Transverse colon (tissue), 4 donors: ENCODE data around the gene ECSIT. TPM values are rescaled to one million over a fixed set of nuclear protein-coding genes. Genes with fewer than 3 reads are reported as not detected.
A peak's percentile ranks its signal among the peaks of the same experiment; 100 is the strongest.

Experiments used
- DNase-seq: peaks from one replicate; pipeline ENCODE4 v3.0.0-alpha.2; 2019
- H3K27ac ChIP-seq, 4 donors: fragments of 200-600 bp; sonication (generic); 2 replicates each; pipeline ENCODE4 v1.5.1; 2016 to 2018; ENCODE audit warnings: inconsistent platforms in 4 of 4
- H3K27me3 ChIP-seq: fragments of 200-600 bp; sonication (generic); 2 replicates; pipeline ENCODE4 v1.5.1; 2017; ENCODE audit warnings: inconsistent platforms
- H3K36me3 ChIP-seq, 4 donors: fragments of 200-600 bp; sonication (generic); 2 replicates each; pipeline ENCODE4 v1.5.1; 2017 to 2019; ENCODE audit warnings: inconsistent platforms in 4 of 4
- H3K4me1 ChIP-seq, 4 donors: fragments of 200-600 bp; sonication (generic); 2 replicates each; pipeline ENCODE4 v1.5.1; 2017 to 2020; ENCODE audit warnings: inconsistent platforms in 4 of 4
- H3K4me3 ChIP-seq, 4 donors: fragments of 200-600 bp; sonication (generic); 1 replicate in 1 of 4; 2 replicates in 3 of 4; pipeline versions ENCODE4 v1.5.1 to v1.6.1; 2017 to 2019; ENCODE audit warnings: inconsistent platforms in 4 of 4
- H3K9me3 ChIP-seq, 2 donors: fragments of 200-600 bp; sonication (generic); 2 replicates each; pipeline ENCODE4 v1.5.1; 2017 to 2019; ENCODE audit warnings: inconsistent platforms in 2 of 2
- EP300 ChIP-seq: sonication (generic); formaldehyde crosslinking; IDR thresholded peaks from one replicate; pipeline ENCODE4 v1.6.1; 2017; ENCODE audit warnings: antibody characterized with exemption, low read depth
- POLR2A ChIP-seq: fragments of 450-650 bp; IDR thresholded peaks from one replicate; pipeline ENCODE4 v1.6.1; 2016; ENCODE audit warnings: antibody characterized with exemption, mild to moderate bottlenecking, moderate library complexity
- POLR2AphosphoS5 ChIP-seq, 3 donors: sonication (generic); formaldehyde crosslinking; IDR thresholded peaks; one replicate each; pipeline ENCODE4 v1.6.1; 2016; ENCODE audit warnings: antibody characterized with exemption in 3 of 3
- WGBS, 2 donors: methylation state at CpG; one replicate each; pipeline ENCODE4 v1.1.5; 2018; ENCODE audit warnings: low coverage in 1 of 2; 5-methylcytosine and 5-hydroxymethylcytosine counted together
- in situ Hi-C, 4 donors: fragments of 200-750 bp; cut with MboI; loops; one replicate each; pipeline versions ENCODE4 v1.15.0 to v1.15.1; 2017; ENCODE audit warnings: low sequenced_read_pairs in 3 of 4, low pct_ligation_motif_present in 1 of 4, low pct_unique_long_range_greater_than_20kb in 1 of 4
- intact Hi-C: fragments of 100-400 bp; cut with DNase I; formaldehyde crosslinking; loops from one replicate; pipeline ENCODE4 v1.15.1; 2023; ENCODE audit warnings: low total_unique reads
- total RNA-seq, 4 donors: library from RNA; depleted of rRNA; stranded (reverse); fragments of >200 nt; gene quantifications; one replicate each; pipeline ENCODE4 v1.1.0, GENCODE V29; 2016
- TF ChIP-seq, protein P1 (sequence below), 5 experiments: fragments of 200-600 bp in 3 of 5; fragments of 450-650 bp in 2 of 5; sonication (generic) in 3 of 5; IDR thresholded peaks; 1 replicate in 2 of 5; 2 replicates in 3 of 5; pipeline ENCODE4 v1.5.1; 2016 to 2017; ENCODE audit warnings: antibody characterized with exemption in 5 of 5, inconsistent platforms in 3 of 5, mild to moderate bottlenecking in 2 of 5, moderate library complexity in 1 of 5

ECSIT gene
- total RNA-seq, 4 donors from 2014 or later, result 20.9 to 63.4 (median 39.1) TPM

DNA sequence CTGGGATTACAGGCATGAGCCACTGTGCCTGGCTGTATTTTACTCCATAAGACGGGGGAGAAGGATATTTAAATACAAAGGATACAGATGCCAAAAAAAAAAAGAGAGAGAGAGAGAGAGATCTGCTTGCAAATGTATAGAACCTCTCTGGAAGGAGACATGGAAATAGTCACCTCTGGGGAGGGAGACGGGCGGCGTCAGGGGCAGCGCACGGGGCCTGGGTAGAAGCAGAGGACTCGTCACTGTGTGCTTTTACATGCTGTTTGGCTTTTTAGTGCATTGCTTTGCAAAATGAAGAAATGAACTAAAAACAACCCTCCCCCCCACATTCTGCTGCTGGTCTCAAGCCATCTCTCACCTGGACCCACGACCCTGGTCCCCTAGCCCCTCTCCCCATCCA is 18.5 kb downstream of the ECSIT start:
- peaks cover 0 to 14% (median 6%) of the 10 kb centered on the region in 4 donors for H3K36me3 ChIP-seq
- DNase-seq, result no peak
- no peaks in the 10 kb centered on the region for H3K27me3 ChIP-seq
- TF ChIP-seq POLR2A, result no peak
- TF ChIP-seq POLR2AphosphoS5 (IDR thresholded peaks at IDR 0.05), result no peak
- TF ChIP-seq EP300, result no peak
- TF ChIP-seq, protein P1, sequence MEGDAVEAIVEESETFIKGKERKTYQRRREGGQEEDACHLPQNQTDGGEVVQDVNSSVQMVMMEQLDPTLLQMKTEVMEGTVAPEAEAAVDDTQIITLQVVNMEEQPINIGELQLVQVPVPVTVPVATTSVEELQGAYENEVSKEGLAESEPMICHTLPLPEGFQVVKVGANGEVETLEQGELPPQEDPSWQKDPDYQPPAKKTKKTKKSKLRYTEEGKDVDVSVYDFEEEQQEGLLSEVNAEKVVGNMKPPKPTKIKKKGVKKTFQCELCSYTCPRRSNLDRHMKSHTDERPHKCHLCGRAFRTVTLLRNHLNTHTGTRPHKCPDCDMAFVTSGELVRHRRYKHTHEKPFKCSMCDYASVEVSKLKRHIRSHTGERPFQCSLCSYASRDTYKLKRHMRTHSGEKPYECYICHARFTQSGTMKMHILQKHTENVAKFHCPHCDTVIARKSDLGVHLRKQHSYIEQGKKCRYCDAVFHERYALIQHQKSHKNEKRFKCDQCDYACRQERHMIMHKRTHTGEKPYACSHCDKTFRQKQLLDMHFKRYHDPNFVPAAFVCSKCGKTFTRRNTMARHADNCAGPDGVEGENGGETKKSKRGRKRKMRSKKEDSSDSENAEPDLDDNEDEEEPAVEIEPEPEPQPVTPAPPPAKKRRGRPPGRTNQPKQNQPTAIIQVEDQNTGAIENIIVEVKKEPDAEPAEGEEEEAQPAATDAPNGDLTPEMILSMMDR (IDR thresholded peaks at IDR 0.05), result no peak
- peaks cover 0 to 9% (median 5%) of the 10 kb centered on the region in 4 donors for H3K4me1 ChIP-seq
- no peak overlapping the region for H3K4me3 ChIP-seq
- H3K27ac ChIP-seq, result no peak overlapping the region
- intact Hi-C loops, result no loop called here
- WGBS, 2 donors, result 94 to 97% methylated on average over 6 to 8 of the region's 8 CpGs
- in situ Hi-C loops, result no loop called here
- no peaks in the 10 kb centered on the region for H3K9me3 ChIP-seq

DNA sequence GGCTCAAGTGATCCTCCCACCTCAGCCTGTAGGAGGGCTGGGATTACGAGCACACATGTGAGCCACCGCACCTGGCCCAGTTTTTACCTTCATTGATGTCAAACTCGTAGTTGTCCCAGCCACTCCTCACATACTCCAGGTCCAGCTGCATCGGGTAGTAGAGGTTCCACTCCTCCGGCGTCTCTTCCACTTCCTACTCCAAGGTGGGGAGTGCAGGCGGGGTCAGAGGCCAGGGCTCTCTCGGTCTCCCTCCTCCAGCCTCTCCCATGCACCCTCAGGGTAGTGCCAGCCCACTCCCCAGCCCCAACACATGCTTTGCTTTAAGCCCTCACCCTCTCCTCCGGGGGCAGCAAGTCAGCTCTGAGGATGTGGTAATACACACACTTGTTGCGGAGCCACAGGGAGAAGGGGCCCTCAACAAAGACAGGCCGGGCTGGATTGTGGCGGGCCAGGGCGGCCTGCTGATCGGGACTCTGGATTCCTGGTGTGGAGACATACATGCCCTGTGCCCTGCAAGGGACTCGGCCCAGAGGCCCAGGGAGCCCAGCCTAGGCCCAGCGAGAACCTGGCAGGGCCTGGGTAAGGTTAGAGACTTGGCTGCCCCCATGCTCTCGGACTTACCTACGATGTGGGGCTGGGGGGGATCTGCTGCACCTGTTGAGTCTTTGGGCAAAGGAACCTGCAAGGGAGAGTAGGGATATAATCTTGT is 21.4 kb downstream of the ECSIT start:
- Histone ChIP-seq H3K4me3 (no peak overlapping the region), H3K36me3 (peaks cover 0 to 6% (median 3%) of the 10 kb centered on the region in 4 donors), H3K4me1 (peaks cover 0 to 15% (median 10%) of the 10 kb centered on the region in 4 donors), H3K9me3 (no peaks in the 10 kb centered on the region), H3K27ac (no peak overlapping the region), H3K27me3 (no peaks in the 10 kb centered on the region)
- 92% methylated on average over 18 of the region's 18 CpGs; no CpG with 5 or more reads in 1 of the 2 donors for WGBS, 2 donors
- DNase-seq, result no peak
- TF ChIP-seq POLR2A, result no peak
- intact Hi-C loops, result no loop called here
- in situ Hi-C loops, result no loop called here

DNA sequence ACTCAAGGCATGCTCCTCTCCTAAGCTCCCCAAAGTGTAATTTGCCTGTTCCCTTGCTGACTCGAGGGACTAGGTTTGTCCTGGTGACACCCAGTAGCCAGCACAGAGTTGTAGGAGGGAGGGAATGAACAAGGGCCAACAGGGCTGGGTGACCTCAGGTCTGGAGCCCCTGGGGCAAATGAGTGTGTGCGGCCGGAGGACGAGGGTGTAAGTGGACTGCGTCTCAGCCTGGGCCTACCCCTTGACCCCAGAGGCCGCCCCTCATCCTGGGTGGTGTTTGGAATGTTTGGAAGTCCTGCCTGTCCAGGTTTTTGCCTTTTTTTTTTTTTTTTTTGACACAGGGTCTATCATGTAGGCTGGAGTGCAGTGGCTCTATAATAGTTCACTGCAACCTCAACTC is 22.0 kb downstream of the ECSIT start:
- DNase-seq, result no peak
- Histone ChIP-seq H3K4me3 (no peak overlapping the region), H3K36me3 (peaks cover 0 to 6% (median under 1%) of the 10 kb centered on the region in 4 donors), H3K27ac (no peak overlapping the region), H3K27me3 (no peaks in the 10 kb centered on the region), H3K9me3 (no peaks in the 10 kb centered on the region), H3K4me1 (peaks cover 0 to 15% (median 10%) of the 10 kb centered on the region in 4 donors)
- 88 to 93% methylated on average over 2 to 6 of the region's 6 CpGs for WGBS, 2 donors
- in situ Hi-C loops, result no loop called here
- intact Hi-C loops, result no loop called here
- TF ChIP-seq EP300, result no peak
- TF ChIP-seq POLR2A, result no peak
- no peak for TF ChIP-seq POLR2AphosphoS5 (IDR thresholded peaks at IDR 0.05)
- TF ChIP-seq, protein P1 (IDR thresholded peaks at IDR 0.05), result no peak

DNA sequence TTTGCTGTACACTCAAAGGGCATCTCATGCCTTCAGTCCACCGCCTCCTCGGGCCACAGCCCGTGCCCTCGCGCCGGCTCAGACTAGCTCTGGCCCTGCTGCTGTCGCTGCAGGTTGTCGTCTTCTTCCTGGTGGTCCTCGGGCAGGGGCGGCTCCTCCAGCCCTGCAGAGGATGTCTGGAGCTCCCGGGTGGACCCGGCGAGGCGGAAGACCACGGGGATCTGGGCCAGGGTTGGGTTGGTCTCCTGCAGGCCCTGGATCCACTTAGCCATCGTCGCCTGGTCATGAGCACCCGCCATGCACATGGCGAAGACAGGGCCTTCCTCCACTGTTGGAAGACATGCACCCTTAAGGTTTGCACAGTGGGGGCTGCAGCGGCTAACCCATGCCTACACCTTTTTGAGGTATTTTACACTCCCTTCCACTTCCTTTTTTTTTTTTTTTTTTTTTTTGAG is 22.8 kb downstream of the ECSIT start:
- DNase-seq, result no peak
- WGBS, 2 donors, result 39% methylated on average over 17 of the region's 20 CpGs; no CpG with 5 or more reads in 1 of the 2 donors
- in situ Hi-C loops (no loop called here), intact Hi-C loops (no loop called here)
- Histone ChIP-seq H3K4me3 (peak overlapping the region; percentile 12 to 98 (median 96)), H3K36me3 (peaks cover 0 to 2% (median 0%) of the 10 kb centered on the region in 4 donors), H3K4me1 (peaks cover 0 to 15% (median 10%) of the 10 kb centered on the region in 4 donors), H3K27ac (peak overlapping the region; percentile 96 to 99 (median 98)), H3K9me3 (no peaks in the 10 kb centered on the region), H3K27me3 (no peaks in the 10 kb centered on the region)
- TF ChIP-seq EP300 (no peak), POLR2AphosphoS5 (IDR thresholded peaks at IDR 0.05) (no peak), POLR2A (no peak)
- TF ChIP-seq, protein P1 (IDR thresholded peaks at IDR 0.05), result no peak
